IMR-90 (cell line): Measurements from ENCODE around the gene RTN4IP1. TPM values are rescaled to one million over a fixed set of nuclear protein-coding genes. Genes with fewer than 3 reads are reported as not detected.

Source experiments
- ATAC-seq: fragments of 200-7000 bp; cut with Tn5 transposase; 2 replicates; pipeline ENCODE4 v1.9.1; 2020; ENCODE audit warnings: low read depth, mild to moderate bottlenecking, moderate library complexity
- BruUV-seq: library from RNA; stranded (reverse); fragments of 400-500 nt; replicated peaks from 2 replicates; lab custom pipeline; 2021; lab: Mats Ljungman, UMichigan
- CTCF ChIA-PET: fragments of 300-600 bp; formaldehyde crosslinking; extraction: SDS; loops from one replicate; lab custom pipeline; 2021; ENCODE audit warnings: antibody characterized with exemption; lab: Yijun Ruan, JAX
- POLR2A ChIA-PET: fragments of 300-600 bp; sonication (Branson Sonifier 250); formaldehyde crosslinking; loops from one replicate; lab custom pipeline; 2022; ENCODE audit warnings: antibody characterized with exemption; ENCODE audit not compliant: unreplicated experiment; lab: Charles Lee
- DNase-seq: peaks from one replicate; pipeline ENCODE4 v3.0.0; 2013
- H2AFZ ChIP-seq: replicated peaks from 2 replicates; pipeline ENCODE3; 2013; ENCODE audit warnings: low read length, mild to moderate bottlenecking; ENCODE audit not compliant: poor library complexity
- H2AK5ac ChIP-seq: 2 replicates; pipeline ENCODE4 v1.6.1; 2013; ENCODE audit warnings: low read depth, low read length, inconsistent platforms
- H2AK9ac ChIP-seq: replicated peaks from 2 replicates; pipeline ENCODE3; 2013; ENCODE audit warnings: mild to moderate bottlenecking, low read depth, low read length, moderate library complexity; ENCODE audit not compliant: poor library complexity
- H2BK120ac ChIP-seq: 2 replicates; pipeline ENCODE4 v1.6.1; 2013; ENCODE audit warnings: low read depth, low read length, inconsistent platforms
- H2BK15ac ChIP-seq: 3 replicates; pipeline ENCODE4 v1.6.1; 2013; ENCODE audit warnings: low read depth, low read length, inconsistent platforms
- H2BK20ac ChIP-seq: 2 replicates; pipeline ENCODE4 v1.6.1; 2013; ENCODE audit warnings: low read depth, mild to moderate bottlenecking, inconsistent platforms, low read length, moderate library complexity
- H2BK5ac ChIP-seq: 2 replicates; pipeline ENCODE4 v1.6.1; 2013; ENCODE audit warnings: mild to moderate bottlenecking, low read depth, low read length, inconsistent platforms; ENCODE audit not compliant: poor library complexity, severe bottlenecking
- H3K14ac ChIP-seq: replicated peaks from 2 replicates; pipeline ENCODE4 v1.6.1; 2013; ENCODE audit warnings: low read depth, low read length, inconsistent platforms
- H3K18ac ChIP-seq: 2 replicates; pipeline ENCODE4 v1.6.1; 2013; ENCODE audit warnings: low read depth, low read length, control low read depth
- H3K23ac ChIP-seq: 2 replicates; pipeline ENCODE4 v1.6.1; 2013; ENCODE audit warnings: low read depth, low read length, inconsistent platforms
- H3K27ac ChIP-seq: 2 replicates; pipeline ENCODE4 v1.5.1; 2013; ENCODE audit warnings: mild to moderate bottlenecking, control low read depth, low read length; ENCODE audit not compliant: insufficient read depth
- H3K27me3 ChIP-seq: 2 replicates; pipeline ENCODE4 v1.6.1; 2013; ENCODE audit warnings: low read length; ENCODE audit not compliant: control insufficient read depth, insufficient read depth
- H3K36me3 ChIP-seq: 2 replicates; pipeline ENCODE4 v1.6.1; 2013; ENCODE audit warnings: low read length, mixed read lengths; ENCODE audit not compliant: control insufficient read depth, insufficient read depth
- H3K4ac ChIP-seq: 2 replicates; pipeline ENCODE4 v1.6.1; 2013; ENCODE audit warnings: low read depth, low read length, inconsistent platforms
- H3K4me1 ChIP-seq: 2 replicates; pipeline ENCODE4 v1.6.1; 2013; ENCODE audit warnings: low read length, mixed read lengths; ENCODE audit not compliant: control insufficient read depth, insufficient read depth
- H3K4me2 ChIP-seq: 2 replicates; pipeline ENCODE4 v1.6.1; 2013; ENCODE audit warnings: low read depth, mild to moderate bottlenecking, control low read depth, low read length, moderate library complexity
- H3K4me3 ChIP-seq: 2 replicates; pipeline ENCODE4 v1.5.1; 2013; ENCODE audit warnings: low read depth, mild to moderate bottlenecking, control low read depth, low read length, moderate library complexity; ENCODE audit not compliant: insufficient read depth
- H3K56ac ChIP-seq: 2 replicates; pipeline ENCODE4 v1.6.1; 2013; ENCODE audit warnings: low read length, inconsistent platforms; ENCODE audit not compliant: insufficient read depth; ENCODE audit errors: extremely low read depth
- H3K79me1 ChIP-seq, 2 experiments: 2 replicates each; pipeline ENCODE4 v1.6.1; 2013; ENCODE audit warnings: low read length in 2 of 2, inconsistent platforms in 1 of 2, low read depth in 1 of 2
- H3K9ac ChIP-seq: 2 replicates; pipeline ENCODE4 v1.6.1; 2013; ENCODE audit warnings: low read depth, low read length, control low read depth
- H3K9me1 ChIP-seq: 2 replicates; pipeline ENCODE4 v1.6.1; 2013; ENCODE audit warnings: low read length, inconsistent platforms; ENCODE audit not compliant: insufficient read depth
- H3K9me3 ChIP-seq: 2 replicates; pipeline ENCODE4 v1.6.1; 2013; ENCODE audit warnings: low read length; ENCODE audit not compliant: control insufficient read depth, insufficient read depth
- H4K20me1 ChIP-seq: 2 replicates; pipeline ENCODE4 v1.6.1; 2013; ENCODE audit warnings: low read length, inconsistent platforms; ENCODE audit not compliant: insufficient read depth
- H4K5ac ChIP-seq: 2 replicates; pipeline ENCODE4 v1.6.1; 2013; ENCODE audit warnings: mild to moderate bottlenecking, low read depth, low read length, control low read depth
- H4K8ac ChIP-seq, 2 experiments: 2 replicates each; pipeline ENCODE4 v1.6.1; 2013; ENCODE audit warnings: low read depth in 2 of 2, low read length in 2 of 2, control low read depth in 1 of 2, inconsistent platforms in 1 of 2
- H4K91ac ChIP-seq: 2 replicates; pipeline ENCODE4 v1.6.1; 2013; ENCODE audit warnings: low read depth, low read length, inconsistent platforms; ENCODE audit not compliant: insufficient read depth
- FOS ChIP-seq: fragments of 150-350 bp; IDR thresholded peaks from 2 replicates; pipeline ENCODE4 v1.6.1; 2016; ENCODE audit warnings: low read depth, low read length
- MAFK ChIP-seq: IDR thresholded peaks from 2 replicates; pipeline ENCODE4 v1.6.1; 2012; ENCODE audit warnings: low read depth, low read length, improper control_type of control experiment
- MXI1 ChIP-seq: IDR thresholded peaks from 2 replicates; pipeline ENCODE4 v1.6.1; 2012; ENCODE audit warnings: low read depth, mild to moderate bottlenecking, low read length, moderate library complexity, borderline replicate concordance
- SMC3 ChIP-seq: fragments of 150-350 bp; IDR thresholded peaks from 2 replicates; pipeline ENCODE4 v1.6.1; 2016; ENCODE audit warnings: low read depth, mild to moderate bottlenecking, antibody characterized with exemption, low read length, moderate library complexity
- USF2 ChIP-seq: fragments of 150-350 bp; IDR thresholded peaks from 2 replicates; pipeline ENCODE4 v1.6.1; 2017; ENCODE audit warnings: mild to moderate bottlenecking, antibody characterized with exemption, low read length, low read depth
- WGBS, 2 experiments: methylation state at CpG; one replicate each; pipeline versions ENCODE4 v1.1.5 to v1.1.7; 2013; ENCODE audit warnings: missing lambda C conversion rate in 2 of 2; ENCODE audit not compliant: insufficient read length in 1 of 2; ENCODE audit errors: extremely low coverage in 2 of 2; 5-methylcytosine and 5-hydroxymethylcytosine counted together
- dilution Hi-C: fragments of 300-500 bp; cut with HindIII; formaldehyde crosslinking; loops from one replicate; pipeline ENCODE4 v1.14.3; 2018; ENCODE audit warnings: low sequenced_read_pairs; ENCODE audit not compliant: unreplicated experiment
- in situ Hi-C: fragments of 300-500 bp; cut with MboI; formaldehyde crosslinking; loops from 3 replicates; pipeline ENCODE4 v1.14.3; 2019; ENCODE audit warnings: low sequenced_read_pairs, inconsistent platforms, mixed read lengths
- intact Hi-C: fragments of 100-400 bp; cut with micrococcal nuclease; formaldehyde crosslinking; loops from 2 replicates; pipeline ENCODE4 v1.10.0; 2022
- polyA plus RNA-seq, 3 experiments: library from polyadenylated mRNA; depleted of rRNA; stranded (reverse); fragments of >200 nt; gene quantifications; 2 replicates each; pipeline ENCODE4 v1.2.3, GENCODE V29; 2012; ENCODE audit warnings: low replicate concordance in 1 of 3
- total RNA-seq: library from RNA; depleted of rRNA; stranded (reverse); fragments of >200 nt; gene quantifications from 2 replicates; pipeline ENCODE4 v1.2.3, GENCODE V29; 2012

RTN4IP1 gene
- total and polyA plus RNA-seq, 2 of the 4 experiments (the other 2 are of a cell fraction) = 5.7 to 9.9 TPM

DNA sequence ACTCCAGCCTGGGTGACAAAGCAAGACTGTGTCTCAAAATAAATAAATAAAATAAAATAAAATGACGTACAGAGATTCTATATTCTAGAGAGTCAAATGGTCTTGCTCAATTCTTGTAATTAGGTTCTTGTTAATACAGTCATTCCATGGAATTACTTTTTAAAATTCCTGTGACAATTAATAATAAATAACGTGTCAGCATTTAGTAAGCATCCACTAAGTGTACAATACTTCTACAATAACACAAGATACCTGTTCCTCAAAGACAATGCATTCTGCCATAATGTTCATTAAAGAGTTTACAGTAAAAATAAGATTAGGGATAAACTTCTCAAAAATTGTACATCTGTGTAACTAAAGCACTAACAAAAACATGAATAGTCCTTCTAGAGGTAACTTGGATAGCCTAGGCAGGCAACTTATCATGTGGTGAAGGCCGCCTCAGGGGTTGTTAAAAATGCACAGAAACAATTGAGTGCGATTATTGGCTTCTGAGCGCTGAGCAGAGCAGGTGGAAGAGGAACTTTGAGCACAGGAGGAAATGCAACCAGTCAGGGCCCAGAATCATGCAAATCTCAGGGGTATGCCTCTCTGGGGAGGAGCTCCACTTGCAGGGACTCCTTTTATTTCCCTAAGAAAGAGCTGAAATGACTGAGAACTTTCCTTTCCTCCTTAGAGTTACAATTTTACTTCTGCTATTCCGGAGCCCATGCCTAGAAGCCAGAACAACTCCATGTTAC lies 37.2 kb upstream of the RTN4IP1 start:
- TF ChIP-seq USF2 (no peak), MAFK (peak; percentile 60), MXI1 (no peak), FOS (no peak), SMC3 (no peak)
- Histone ChIP-seq H3K23ac (no peak overlapping the region), H2BK20ac (no peak overlapping the region), H4K5ac (no peak overlapping the region), H3K9me1 (no peaks in the 10 kb centered on the region), H3K9ac (no peak overlapping the region), H3K9me3 (no peaks in the 10 kb centered on the region), H3K36me3 (peaks cover 5% of the 10 kb centered on the region; the same call in 1 of the 2 replicates), H2AK5ac (no peak overlapping the region), H3K18ac (no peak overlapping the region), H2BK120ac (no peak overlapping the region), H2AFZ (no peak overlapping the region), H3K27ac (no peak overlapping the region), H3K56ac (no peak overlapping the region), H3K4me2 (no peak overlapping the region), H3K14ac (no peak overlapping the region), H3K4me1 (no peaks in the 10 kb centered on the region), H2BK15ac (no peak overlapping the region), H4K91ac (no peak overlapping the region), H4K20me1 (no peaks in the 10 kb centered on the region), H2BK5ac (no peak overlapping the region), H3K27me3 (no peaks in the 10 kb centered on the region), H4K8ac (no peak overlapping the region), H2AK9ac (no peak overlapping the region), H3K79me1 (no peaks in the 10 kb centered on the region), H3K4me3 (no peak overlapping the region), H3K4ac (no peak overlapping the region)
- BruUV-seq = no TSS peak
- DNase-seq (no peak), ATAC-seq (no peak)
- WGBS, 2 experiments = 90% methylated on average over 2 of the region's 6 CpGs; no CpG with 5 or more reads in 1 of the 2 experiments
- in situ Hi-C loops = no loop called here
- intact Hi-C loops = no loop called here
- dilution Hi-C loops = no loop called here
- POLR2A ChIA-PET = no interaction called here
- CTCF ChIA-PET = interaction anchor here (0.5 kb wide), 1 partner anchor 61 kb away, joined by 3 read pairs; no protein-coding TSS in a partner anchor
